NCI-H2107 treated with DMSO at 0.1 percent for 48 hours (cell line): ENCODE measurements around the gene STEAP2.

ENCODE experiments used
- DNase-seq: peaks from one replicate; lab custom pipeline; 2025; ENCODE audit not compliant: unreplicated experiment; lab: John Stamatoyannopoulos, UW

Gene STEAP2

GRCh38 chr7:90267263-90267858 is 55.8 kb downstream of the STEAP2 start:
- DNase-seq, result no peak

DNA sequence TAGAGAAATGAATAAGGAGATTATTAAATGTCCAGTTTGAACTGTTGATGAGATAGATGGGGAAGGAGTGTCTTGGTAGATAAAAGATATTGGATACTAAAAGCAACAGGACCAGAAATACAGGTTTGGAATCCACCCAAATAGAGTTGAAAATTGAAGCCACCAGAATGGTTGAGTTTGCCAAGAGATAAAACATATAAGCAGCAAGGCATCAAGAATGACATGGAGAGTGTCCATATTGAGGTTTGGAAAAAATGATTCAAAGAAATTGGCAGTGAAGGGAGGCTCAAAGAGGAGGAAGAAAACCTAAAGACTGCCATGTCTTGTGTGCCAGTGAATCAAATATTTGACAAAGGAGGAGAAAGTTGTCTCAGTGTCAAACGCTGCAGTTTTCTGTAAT is 57.6 kb downstream of the STEAP2 start:
- DNase-seq, result no peak

GRCh38 chr7:90270431-90271178 is 59.1 kb downstream of the STEAP2 start:
- no peak for DNase-seq

- DNase-seq, result no peak
Measured at GRCh38 chr7:90271753-90272152, 60.2 kb downstream of the STEAP2 start.

DNA sequence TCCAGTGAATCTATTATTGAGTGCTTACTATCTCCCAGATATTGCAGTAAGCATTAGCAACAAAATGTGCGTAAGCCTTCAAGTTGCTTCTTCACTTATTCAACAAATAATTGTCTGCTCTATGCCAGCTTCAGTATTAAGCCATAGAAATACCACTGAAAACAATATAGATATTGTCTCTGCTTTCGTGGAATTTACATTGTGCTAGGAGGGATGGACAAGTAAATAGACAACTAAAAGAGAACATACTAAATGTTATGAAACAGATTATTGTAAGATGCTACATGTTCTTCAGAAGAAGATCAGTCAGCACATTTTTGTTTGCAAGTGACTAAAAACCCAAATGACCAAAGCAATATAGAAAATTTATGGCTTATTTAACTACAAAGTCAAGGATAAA is 60.7 kb downstream of the STEAP2 start:
- no peak for DNase-seq

DNA sequence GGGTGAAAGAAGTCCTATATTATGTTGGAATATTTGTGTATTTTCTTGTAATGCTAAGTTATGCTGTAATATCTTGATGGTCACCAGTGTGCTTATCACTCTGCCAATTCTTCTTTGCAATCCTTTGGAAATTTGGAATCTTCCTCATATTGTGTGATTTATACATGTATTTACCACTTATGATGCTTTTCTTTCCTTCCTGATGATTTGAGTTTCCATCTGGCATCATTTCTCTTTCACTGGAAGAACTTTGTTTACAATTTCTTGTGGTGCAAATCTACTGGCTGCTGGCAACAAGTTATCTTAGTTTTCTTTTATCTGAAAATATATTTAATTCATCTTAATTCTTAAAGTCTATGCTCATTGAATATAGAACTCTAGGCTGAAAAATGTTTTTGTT is 62.6 kb downstream of the STEAP2 start:
- no peak for DNase-seq

GRCh38 chr7:90276033-90276728 is 64.6 kb downstream of the STEAP2 start:
- no peak for DNase-seq
